GM12878 (cell line): ENCODE measurements around the gene MBD3L2B. TPM values are rescaled to one million over a fixed set of nuclear protein-coding genes. Genes with fewer than 3 reads are reported as not detected.
A peak's percentile ranks its signal among the peaks of the same experiment; 100 is the strongest.

ENCODE experiments used
- ATAC-seq: fragments of 200-7000 bp; cut with Tn5 transposase; 3 replicates; pipeline ENCODE4 v1.9.1; 2020; ENCODE audit warnings: mild to moderate bottlenecking, moderate library complexity
- BruUV-seq: library from RNA; stranded (reverse); fragments of 400-500 nt; replicated peaks from 2 replicates; lab custom pipeline; 2021; lab: Mats Ljungman, UMichigan
- CTCF ChIA-PET: fragments of 300-600 bp; sonication (Branson Sonifier 250); formaldehyde crosslinking; extraction: SDS; loops from one replicate; lab custom pipeline; 2021; ENCODE audit warnings: inconsistent platforms; lab: Yijun Ruan, JAX
- POLR2A ChIA-PET: fragments of 350-600 bp; formaldehyde crosslinking; extraction: SDS; loops from one replicate; lab custom pipeline; 2021; ENCODE audit warnings: inconsistent platforms; lab: Charles Lee
- RAD21 ChIA-PET: fragments of 300-600 bp; sonication (Branson Sonifier 250); formaldehyde crosslinking; loops from one replicate; lab custom pipeline; 2023; ENCODE audit warnings: antibody characterized with exemption; ENCODE audit not compliant: unreplicated experiment; lab: Charles Lee
- SMC1A ChIA-PET: fragments of 300-600 bp; sonication (Branson Sonifier 250); formaldehyde crosslinking; loops from one replicate; lab custom pipeline; 2023; ENCODE audit not compliant: unreplicated experiment, uncharacterized antibody; lab: Charles Lee
- DNase-seq: peaks from one replicate; pipeline ENCODE4 v3.0.0-alpha.2; 2011; ENCODE audit warnings: low read depth, low spot score
- FAIRE-seq: peaks from 3 replicates; lab custom pipeline; 2011; peaks lifted over from hg19 to GRCh38; lab: Jason Lieb, UNC
- H2AFZ ChIP-seq: 2 replicates; pipeline ENCODE4 v1.6.0; 2011; ENCODE audit warnings: low read depth, low read length, control low read depth; ENCODE audit not compliant: control insufficient read depth
- H3K27ac ChIP-seq: 2 replicates; pipeline ENCODE4 v1.5.1; 2011; ENCODE audit warnings: control low read depth; ENCODE audit not compliant: control insufficient read depth, insufficient read depth
- H3K27me3 ChIP-seq, 2 experiments: replicated peaks in 1 of 2; 2 replicates each; pipeline versions ENCODE4 v1.6.0 to v1.6.1; 2011; ENCODE audit warnings: low read length in 1 of 2; ENCODE audit not compliant: control insufficient read depth in 2 of 2, insufficient read depth in 2 of 2
- H3K36me3 ChIP-seq, 2 experiments: 2 replicates each; pipeline ENCODE4 v1.5.1; 2011; ENCODE audit warnings: low read length in 1 of 2; ENCODE audit not compliant: control insufficient read depth in 2 of 2, insufficient read depth in 2 of 2
- H3K4me1 ChIP-seq: 2 replicates; pipeline ENCODE4 v1.6.1; 2011; ENCODE audit warnings: mild to moderate bottlenecking, low read length, moderate library complexity, mixed read lengths; ENCODE audit not compliant: control insufficient read depth, insufficient read depth
- H3K4me2 ChIP-seq: 2 replicates; pipeline ENCODE4 v1.6.0; 2011; ENCODE audit warnings: control low read depth; ENCODE audit not compliant: control insufficient read depth, insufficient read depth
- H3K4me3 ChIP-seq: fragments of 200-600 bp; sonication (generic); 2 replicates; pipeline ENCODE4 v1.5.1; 2016
- H3K79me2 ChIP-seq: 2 replicates; pipeline ENCODE4 v1.6.0; 2011; ENCODE audit warnings: low read length; ENCODE audit not compliant: control insufficient read depth, insufficient read depth
- H3K9ac ChIP-seq: 2 replicates; pipeline ENCODE4 v1.8.0; 2011; ENCODE audit warnings: low read length, control low read depth, mixed read lengths; ENCODE audit not compliant: control insufficient read depth, insufficient read depth
- H3K9me3 ChIP-seq: replicated peaks from 3 replicates; pipeline ENCODE4 v1.5.1; 2011; ENCODE audit warnings: mild to moderate bottlenecking, low read length; ENCODE audit not compliant: control insufficient read depth, insufficient read depth
- H4K20me1 ChIP-seq: 2 replicates; pipeline ENCODE4 v1.6.0; 2011; ENCODE audit not compliant: control insufficient read depth, insufficient read depth
- CHD2 ChIP-seq: IDR thresholded peaks from 2 replicates; pipeline ENCODE4 v1.6.1; 2011; ENCODE audit warnings: low read depth, low read length, improper control_type of control experiment, borderline replicate concordance
- PKNOX1 ChIP-seq: fragments of 450-650 bp; IDR thresholded peaks from 2 replicates; pipeline ENCODE4 v1.6.1; 2016; ENCODE audit warnings: mild to moderate bottlenecking
- WGBS: methylation state at CpG from one replicate; pipeline ENCODE4 v1.1.6; 2016; ENCODE audit warnings: low lambda C conversion rate; ENCODE audit not compliant: insufficient replicate concordance, insufficient coverage; ENCODE audit errors: missing lambda C conversion rate; 5-methylcytosine and 5-hydroxymethylcytosine counted together
- in situ Hi-C: fragments of 300-500 bp; cut with MboI; formaldehyde crosslinking; loops from 9 replicates; pipeline ENCODE4 v1.14.3; 2018; ENCODE audit warnings: mixed read lengths
- intact Hi-C: fragments of 100-400 bp; cut with micrococcal nuclease; formaldehyde crosslinking; loops from one replicate; pipeline ENCODE4 v1.14.2; 2022; ENCODE audit not compliant: unreplicated experiment
- polyA plus RNA-seq, 11 experiments: library from polyadenylated mRNA; depleted of rRNA in 4 of 11; unstranded in 6 of 11; stranded (reverse) in 5 of 11; fragments of >200 nt; fragmentation: Nextera tagmentation in 4 of 11; fragmentation: Illumina TruSeq in 1 of 11; extraction: Ambion mirVana in 4 of 11; extraction: Trizol in 1 of 11; gene quantifications; 1 replicate in 1 of 11; 2 replicates in 10 of 11; pipeline versions ENCODE4 v1.2.1 to v1.2.3, GENCODE V29; 2011 to 2016; ENCODE audit warnings: inconsistent platforms in 2 of 11, missing spikeins in 2 of 11, low read depth in 1 of 11
- total RNA-seq, 4 experiments: library from RNA; depleted of rRNA in 3 of 4; stranded (reverse); fragments of >200 nt in 3 of 4; fragmentation: Illumina TruSeq in 1 of 4; extraction: Trizol in 1 of 4; gene quantifications; 2 replicates each; pipeline versions ENCODE4 v1.2.1 to v1.2.3, GENCODE V29; 2013 to 2021
- TF ChIP-seq, protein P1 (sequence below): fragments of 450-650 bp; IDR thresholded peaks from 2 replicates; pipeline ENCODE4 v1.6.1; 2017; ENCODE audit warnings: mild to moderate bottlenecking

MBD3L2B gene
- total and polyA plus RNA-seq, 10 of the 15 experiments (the other 5 are each of a cell fraction or from before 2014, with no cell fraction given): 0.10 TPM; not detected in 9

GRCh38 chr19:6983448-6983847 lies 37.8 kb downstream of the MBD3L2B start (continued):
- TF ChIP-seq, protein P1, sequence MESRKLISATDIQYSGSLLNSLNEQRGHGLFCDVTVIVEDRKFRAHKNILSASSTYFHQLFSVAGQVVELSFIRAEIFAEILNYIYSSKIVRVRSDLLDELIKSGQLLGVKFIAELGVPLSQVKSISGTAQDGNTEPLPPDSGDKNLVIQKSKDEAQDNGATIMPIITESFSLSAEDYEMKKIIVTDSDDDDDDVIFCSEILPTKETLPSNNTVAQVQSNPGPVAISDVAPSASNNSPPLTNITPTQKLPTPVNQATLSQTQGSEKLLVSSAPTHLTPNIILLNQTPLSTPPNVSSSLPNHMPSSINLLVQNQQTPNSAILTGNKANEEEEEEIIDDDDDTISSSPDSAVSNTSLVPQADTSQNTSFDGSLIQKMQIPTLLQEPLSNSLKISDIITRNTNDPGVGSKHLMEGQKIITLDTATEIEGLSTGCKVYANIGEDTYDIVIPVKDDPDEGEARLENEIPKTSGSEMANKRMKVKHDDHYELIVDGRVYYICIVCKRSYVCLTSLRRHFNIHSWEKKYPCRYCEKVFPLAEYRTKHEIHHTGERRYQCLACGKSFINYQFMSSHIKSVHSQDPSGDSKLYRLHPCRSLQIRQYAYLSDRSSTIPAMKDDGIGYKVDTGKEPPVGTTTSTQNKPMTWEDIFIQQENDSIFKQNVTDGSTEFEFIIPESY: no peak

GRCh38 chr19:6979399-6979798 lies 41.8 kb downstream of the MBD3L2B start:
- H3K27me3 ChIP-seq: no peaks in the 10 kb centered on the region
- ChIA-PET RAD21 (no interaction called here), CTCF (no interaction called here), SMC1A (no interaction called here), POLR2A (interaction anchor here (2.2 kb wide), 1 partner anchor 9 kb away, joined by 5 read pairs; no protein-coding TSS in a partner anchor)
- peaks cover 12% of the 10 kb centered on the region for H3K9me3 ChIP-seq
- no peak for ATAC-seq
- no peak for FAIRE-seq
- in situ Hi-C loops: no loop called here
- no peaks in the 10 kb centered on the region for H3K79me2 ChIP-seq
- H3K27ac ChIP-seq: no peak overlapping the region
- no peaks in the 10 kb centered on the region for H4K20me1 ChIP-seq
- no peak overlapping the region for H3K4me3 ChIP-seq
- WGBS: 46% methylated on average over 3 of the region's 3 CpGs
- H3K36me3 ChIP-seq: no peaks in the 10 kb centered on the region; a peak in 1 of 4 replicates
- H3K4me1 ChIP-seq: no peaks in the 10 kb centered on the region
- no peak for DNase-seq
- BruUV-seq: no TSS peak
- no peak overlapping the region for H3K4me2 ChIP-seq
- intact Hi-C loops: no loop called here
- no peak for TF ChIP-seq CHD2
- peak; percentile 41; the same call in 1 of the 2 replicates for TF ChIP-seq PKNOX1
- H3K9ac ChIP-seq: no peak overlapping the region
- H2AFZ ChIP-seq: no peak overlapping the region
